ENCODE measurements around the gene PNPLA1.

The PNPLA1 gene

GRCh38 chr6:36327226-36327918, 57.5 kb downstream of the PNPLA1 start:
- no peak overlapping the region for H3K4me2 ChIP-seq (ENCODE audit: low read length)
- TF ChIP-seq CTCF (IDR thresholded peaks at IDR 0.05; ENCODE audit: low read depth, low read length, poor library complexity, severe bottlenecking), result no peak
- TF ChIP-seq EZH2phosphoT487 (IDR thresholded peaks at IDR 0.05; ENCODE audit: borderline replicate concordance, low read length), result no peak
- H3K27me3 ChIP-seq (ENCODE audit: control insufficient read depth, low read length), result peaks cover 27% of the 10 kb centered on the region
- H3K4me1 ChIP-seq (ENCODE audit: control insufficient read depth, low read length), result no peaks in the 10 kb centered on the region
- H3F3A ChIP-seq (ENCODE audit: control insufficient read depth, insufficient read depth), result no peaks in the 10 kb centered on the region
- H3K9me3 ChIP-seq (ENCODE audit: control insufficient read depth, insufficient read depth, low read length), result no peaks in the 10 kb centered on the region
- H3K79me2 ChIP-seq (ENCODE audit: control insufficient read depth, low read length), result no peaks in the 10 kb centered on the region
- H3K9me2 ChIP-seq (replicated peaks; ENCODE audit: control insufficient read depth, low read length), result no peaks in the 10 kb centered on the region
- no peak overlapping the region for H3K4me3 ChIP-seq (ENCODE audit: low read length)
- no peak overlapping the region for H3K27ac ChIP-seq (ENCODE audit: low read depth, low read length)
- no peaks in the 10 kb centered on the region for H4K20me1 ChIP-seq (ENCODE audit: control insufficient read depth, insufficient read depth, low read depth, low read length)
- no peaks in the 10 kb centered on the region for H3K36me3 ChIP-seq (ENCODE audit: control insufficient read depth, low read length)

- H3K27ac ChIP-seq (ENCODE audit: low read depth, low read length), result no peak overlapping the region
- no peak overlapping the region for H3K4me3 ChIP-seq (ENCODE audit: low read length)
- no peaks in the 10 kb centered on the region for H3K36me3 ChIP-seq (ENCODE audit: control insufficient read depth, low read length)
- TF ChIP-seq EZH2phosphoT487 (IDR thresholded peaks at IDR 0.05; ENCODE audit: borderline replicate concordance, low read length) (no peak), CTCF (IDR thresholded peaks at IDR 0.05; ENCODE audit: low read depth, low read length, poor library complexity, severe bottlenecking) (no peak)
- H4K20me1 ChIP-seq (ENCODE audit: control insufficient read depth, insufficient read depth, low read depth, low read length), result no peaks in the 10 kb centered on the region
- no peaks in the 10 kb centered on the region for H3K9me3 ChIP-seq (ENCODE audit: control insufficient read depth, insufficient read depth, low read length)
- no peaks in the 10 kb centered on the region for H3K79me2 ChIP-seq (ENCODE audit: control insufficient read depth, low read length)
- H3F3A ChIP-seq (ENCODE audit: control insufficient read depth, insufficient read depth), result no peaks in the 10 kb centered on the region
- peaks cover 29% of the 10 kb centered on the region for H3K27me3 ChIP-seq (ENCODE audit: control insufficient read depth, low read length)
- H3K4me2 ChIP-seq (ENCODE audit: low read length), result no peak overlapping the region
- no peaks in the 10 kb centered on the region for H3K4me1 ChIP-seq (ENCODE audit: control insufficient read depth, low read length)
- H3K9me2 ChIP-seq (replicated peaks; ENCODE audit: control insufficient read depth, low read length), result no peaks in the 10 kb centered on the region
These were observed 58.0 kb downstream of the PNPLA1 start for GRCh38 chr6:36327919-36328236.

GRCh38 chr6:36328600-36328999, 58.7 kb downstream of the PNPLA1 start:
- Histone ChIP-seq H3K27me3 (ENCODE audit: control insufficient read depth, low read length) (peaks cover 36% of the 10 kb centered on the region), H3K36me3 (ENCODE audit: control insufficient read depth, low read length) (no peaks in the 10 kb centered on the region), H3K4me2 (ENCODE audit: low read length) (no peak overlapping the region), H3K27ac (ENCODE audit: low read depth, low read length) (no peak overlapping the region), H3K4me3 (ENCODE audit: low read length) (no peak overlapping the region), H3F3A (ENCODE audit: control insufficient read depth, insufficient read depth) (no peaks in the 10 kb centered on the region), H3K79me2 (ENCODE audit: control insufficient read depth, low read length) (no peaks in the 10 kb centered on the region), H3K9me3 (ENCODE audit: control insufficient read depth, insufficient read depth, low read length) (no peaks in the 10 kb centered on the region), H3K9me2 (replicated peaks; ENCODE audit: control insufficient read depth, low read length) (no peaks in the 10 kb centered on the region), H3K4me1 (ENCODE audit: control insufficient read depth, low read length) (no peaks in the 10 kb centered on the region), H4K20me1 (ENCODE audit: control insufficient read depth, insufficient read depth, low read depth, low read length) (no peaks in the 10 kb centered on the region)
- TF ChIP-seq CTCF (IDR thresholded peaks at IDR 0.05; ENCODE audit: low read depth, low read length, poor library complexity, severe bottlenecking) (no peak), EZH2phosphoT487 (IDR thresholded peaks at IDR 0.05; ENCODE audit: borderline replicate concordance, low read length) (no peak)
